GM12872 (cell line): ENCODE data around the gene MR1.

Experiments
- TF ChIP-seq, protein P1 (sequence below): IDR thresholded peaks from 3 replicates; pipeline ENCODE4 v1.5.1; 2011; ENCODE audit warnings: low read depth, mild to moderate bottlenecking, low read length, moderate library complexity; ENCODE audit not compliant: insufficient read depth

MR1 gene

DNA sequence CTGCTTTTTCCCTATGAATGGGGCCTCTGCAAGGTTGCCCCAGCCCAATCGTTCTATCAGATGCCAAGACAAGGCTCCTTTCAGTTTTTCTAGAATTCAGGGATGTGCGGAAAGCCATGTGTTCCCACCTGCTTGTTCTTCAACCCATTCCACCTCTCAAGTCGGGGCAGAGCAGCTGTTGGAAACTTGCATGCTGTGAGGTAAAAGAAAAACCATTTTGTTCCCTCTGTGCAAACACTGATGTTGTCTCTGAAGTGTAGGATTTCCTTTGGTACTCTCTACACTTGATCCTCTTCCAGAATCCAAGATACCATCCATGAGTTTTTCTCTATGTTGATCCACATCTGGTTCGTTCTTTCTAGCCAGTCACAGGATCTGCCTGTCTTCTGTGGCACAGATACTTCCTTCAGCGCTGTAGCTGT is 62.0 kb downstream of the MR1 start:
- TF ChIP-seq, protein P1, sequence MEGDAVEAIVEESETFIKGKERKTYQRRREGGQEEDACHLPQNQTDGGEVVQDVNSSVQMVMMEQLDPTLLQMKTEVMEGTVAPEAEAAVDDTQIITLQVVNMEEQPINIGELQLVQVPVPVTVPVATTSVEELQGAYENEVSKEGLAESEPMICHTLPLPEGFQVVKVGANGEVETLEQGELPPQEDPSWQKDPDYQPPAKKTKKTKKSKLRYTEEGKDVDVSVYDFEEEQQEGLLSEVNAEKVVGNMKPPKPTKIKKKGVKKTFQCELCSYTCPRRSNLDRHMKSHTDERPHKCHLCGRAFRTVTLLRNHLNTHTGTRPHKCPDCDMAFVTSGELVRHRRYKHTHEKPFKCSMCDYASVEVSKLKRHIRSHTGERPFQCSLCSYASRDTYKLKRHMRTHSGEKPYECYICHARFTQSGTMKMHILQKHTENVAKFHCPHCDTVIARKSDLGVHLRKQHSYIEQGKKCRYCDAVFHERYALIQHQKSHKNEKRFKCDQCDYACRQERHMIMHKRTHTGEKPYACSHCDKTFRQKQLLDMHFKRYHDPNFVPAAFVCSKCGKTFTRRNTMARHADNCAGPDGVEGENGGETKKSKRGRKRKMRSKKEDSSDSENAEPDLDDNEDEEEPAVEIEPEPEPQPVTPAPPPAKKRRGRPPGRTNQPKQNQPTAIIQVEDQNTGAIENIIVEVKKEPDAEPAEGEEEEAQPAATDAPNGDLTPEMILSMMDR = no peak

DNA sequence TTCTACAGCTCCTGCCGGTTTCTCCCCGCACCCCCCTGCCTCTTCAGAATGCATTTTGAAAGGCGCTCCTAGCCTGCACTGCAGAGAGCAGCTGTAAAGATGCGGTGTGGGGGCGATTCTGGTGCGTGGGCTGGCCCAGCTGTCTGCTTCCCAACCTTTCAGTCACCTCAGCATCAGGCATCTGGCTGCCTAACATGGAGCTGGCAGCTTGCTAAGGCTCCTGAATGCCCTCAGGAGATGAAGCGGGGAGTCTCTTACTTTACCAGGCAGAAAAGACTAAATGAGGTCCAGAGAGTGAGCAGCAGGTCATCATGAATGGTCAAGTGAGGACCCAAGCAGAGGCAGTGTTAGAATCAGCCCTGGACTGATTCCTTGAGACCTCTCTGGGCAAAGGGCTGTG is 63.5 kb downstream of the MR1 start:
- TF ChIP-seq, protein P1 = no peak

DNA sequence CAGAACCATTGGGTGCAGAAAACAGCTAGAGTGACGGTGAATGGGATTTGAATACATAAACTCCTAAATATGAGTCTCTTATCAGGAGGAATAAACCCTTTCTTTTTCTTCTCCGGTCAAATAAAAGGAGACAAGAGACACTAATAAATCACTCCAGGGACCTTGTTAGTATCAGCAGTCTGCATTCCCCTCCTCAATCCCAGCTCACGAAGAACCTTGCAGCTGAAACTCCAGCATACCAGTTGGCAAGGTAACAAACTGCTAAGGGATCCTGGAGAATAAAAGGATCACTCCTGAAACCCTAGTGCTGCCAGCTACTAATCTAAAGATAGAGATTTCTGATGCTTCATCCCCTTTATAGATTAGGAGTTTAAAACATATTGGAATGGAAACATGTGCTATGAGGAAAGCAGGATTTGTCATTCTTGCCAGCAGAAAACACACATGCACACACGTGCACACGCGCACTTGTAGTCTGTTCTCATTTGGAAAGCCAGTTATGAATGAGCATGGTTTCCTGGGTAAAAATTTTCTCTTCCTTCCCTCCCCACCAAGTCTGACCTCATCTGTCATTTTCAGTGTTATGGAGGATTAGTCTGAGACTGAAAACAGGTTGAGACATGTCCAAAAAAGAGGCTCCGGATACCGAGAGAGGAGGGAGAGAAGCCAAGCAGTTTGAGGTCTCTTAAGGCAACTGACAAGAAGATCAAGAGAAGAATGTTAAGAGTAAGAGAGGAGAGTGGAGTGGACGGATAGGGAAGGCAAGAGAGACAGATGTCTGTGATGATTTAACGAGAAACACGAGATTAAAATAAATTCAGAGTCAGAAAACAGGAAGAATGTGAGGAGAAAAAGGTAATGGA is 65.6 kb downstream of the MR1 start:
- TF ChIP-seq, protein P1 = no peak

DNA sequence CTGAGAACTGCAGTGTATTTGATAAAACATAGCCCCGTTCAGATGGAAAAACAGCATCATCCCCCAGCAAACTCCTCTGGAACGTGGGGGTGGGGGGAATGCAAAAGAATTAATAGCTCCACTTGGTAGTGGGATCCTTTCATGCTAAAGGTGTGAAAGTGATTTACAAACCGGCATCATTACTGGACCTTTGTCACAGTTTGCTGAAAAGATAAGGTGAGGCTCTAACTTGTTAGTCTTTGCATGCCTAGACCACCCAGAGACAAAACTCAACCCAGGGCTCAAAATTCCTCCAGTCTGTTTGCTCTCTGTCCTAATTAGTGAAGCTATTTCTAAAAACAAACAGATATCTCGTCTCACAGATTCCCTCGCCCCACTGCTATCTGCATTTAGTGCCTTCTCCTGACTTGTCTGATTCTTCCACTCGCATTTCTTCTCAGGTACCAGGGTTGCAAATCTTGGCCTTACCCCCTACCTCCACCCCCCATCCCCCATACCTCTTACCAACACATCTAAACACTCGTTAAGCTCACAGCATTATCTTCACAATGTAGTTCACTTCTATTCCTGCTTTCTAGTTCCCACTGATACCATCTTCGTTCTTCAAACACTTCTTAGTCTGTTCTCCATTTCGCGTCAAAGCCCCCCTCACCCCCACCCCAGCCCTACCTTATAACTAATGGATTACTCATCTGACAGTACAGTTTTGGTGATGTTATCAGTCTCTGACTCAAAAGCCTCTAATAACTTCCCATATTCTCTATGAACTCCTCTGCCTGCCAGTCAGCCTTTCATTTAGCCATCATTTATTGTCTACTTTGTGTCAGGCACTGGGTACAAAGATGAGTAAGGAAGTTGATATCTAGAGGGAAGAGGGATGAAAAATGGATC is 66.5 kb downstream of the MR1 start:
- TF ChIP-seq, protein P1 = no peak

DNA sequence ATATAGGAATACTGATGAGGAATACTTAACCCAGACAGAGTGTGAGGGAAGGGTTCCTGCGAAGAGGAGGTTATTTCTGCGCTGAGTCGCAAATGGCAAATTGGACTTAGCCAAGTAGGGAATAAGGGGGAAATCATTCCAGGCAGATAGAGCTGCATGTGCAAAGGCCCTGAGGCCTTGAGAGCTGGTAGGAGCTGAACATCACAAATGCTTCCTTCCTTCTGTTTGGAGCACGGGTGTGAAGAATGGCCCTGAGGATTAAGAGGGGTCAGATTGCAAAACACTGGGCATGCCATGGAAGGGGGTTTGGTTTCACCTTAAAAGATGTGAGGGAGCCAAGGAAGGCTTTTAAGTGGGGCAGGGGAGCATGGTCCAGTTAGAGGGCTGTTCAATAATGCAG is 67.2 kb downstream of the MR1 start:
- TF ChIP-seq, protein P1 = no peak

DNA sequence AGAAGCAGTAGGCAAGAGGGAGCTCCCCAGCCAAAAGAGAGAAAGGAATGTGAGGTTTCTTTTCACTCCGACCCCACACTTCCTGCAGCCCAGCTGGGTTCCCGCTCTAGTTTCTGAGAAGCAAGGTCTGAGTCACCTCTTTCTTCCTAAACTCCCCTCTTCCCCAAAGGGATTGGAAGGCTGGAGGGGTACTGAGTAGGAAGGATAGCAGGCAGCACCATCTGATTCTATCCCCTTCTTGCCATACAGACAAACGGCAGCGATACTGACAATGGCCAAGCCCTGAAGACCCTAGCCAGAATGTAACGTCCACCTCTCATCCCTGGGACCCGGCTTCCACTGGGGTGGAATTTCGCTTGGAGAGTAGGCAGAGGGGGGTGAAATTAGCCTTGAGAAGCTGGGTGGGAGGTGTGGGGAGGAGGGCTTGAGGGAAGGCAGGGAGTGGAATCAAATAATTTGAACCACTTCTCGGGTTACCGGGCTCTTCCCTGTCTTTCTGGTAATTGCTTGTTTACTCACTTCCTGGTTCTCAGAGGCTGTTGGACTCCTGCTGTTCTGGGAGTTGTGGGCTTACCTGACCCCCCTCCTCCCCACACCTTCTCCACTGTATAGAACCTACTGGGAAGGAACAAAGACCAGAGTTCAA is 67.9 kb downstream of the MR1 start:
- TF ChIP-seq, protein P1 = no peak

DNA sequence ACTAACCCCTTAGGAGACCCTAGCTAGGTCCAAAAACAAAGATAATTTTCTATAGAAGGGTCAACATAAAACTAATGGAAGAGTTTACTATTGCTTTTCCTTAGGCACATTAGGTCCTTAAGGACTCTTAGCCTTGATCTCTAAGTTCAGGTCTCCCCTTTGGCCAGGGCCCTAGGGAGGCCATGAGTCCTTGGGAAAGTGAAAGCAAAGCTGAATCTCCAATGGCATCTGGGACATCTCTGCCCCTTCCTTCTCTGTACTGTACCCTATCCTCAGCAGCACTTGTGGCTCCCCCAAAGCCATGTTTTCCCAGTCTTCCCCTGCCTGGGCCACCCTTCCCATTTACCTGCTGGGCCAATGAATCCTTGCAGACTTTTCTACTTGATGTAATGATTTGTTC is 69.1 kb downstream of the MR1 start:
- TF ChIP-seq, protein P1 = no peak
